GM12878 (cell line): ENCODE measurements around the gene MYO16. TPM values are rescaled to one million over a fixed set of nuclear protein-coding genes. Genes with fewer than 3 reads are reported as not detected.

Experiments used
- ATAC-seq: fragments of 200-7000 bp; cut with Tn5 transposase; 3 replicates; pipeline ENCODE4 v1.9.1; 2020; ENCODE audit warnings: mild to moderate bottlenecking, moderate library complexity
- BruUV-seq: library from RNA; stranded (reverse); fragments of 400-500 nt; replicated peaks from 2 replicates; lab custom pipeline; 2021; lab: Mats Ljungman, UMichigan
- CTCF ChIA-PET: fragments of 300-600 bp; sonication (Branson Sonifier 250); formaldehyde crosslinking; extraction: SDS; loops from one replicate; lab custom pipeline; 2021; ENCODE audit warnings: inconsistent platforms; lab: Yijun Ruan, JAX
- POLR2A ChIA-PET: fragments of 350-600 bp; formaldehyde crosslinking; extraction: SDS; loops from one replicate; lab custom pipeline; 2021; ENCODE audit warnings: inconsistent platforms; lab: Charles Lee
- RAD21 ChIA-PET: fragments of 300-600 bp; sonication (Branson Sonifier 250); formaldehyde crosslinking; loops from one replicate; lab custom pipeline; 2023; ENCODE audit warnings: antibody characterized with exemption; ENCODE audit not compliant: unreplicated experiment; lab: Charles Lee
- SMC1A ChIA-PET: fragments of 300-600 bp; sonication (Branson Sonifier 250); formaldehyde crosslinking; loops from one replicate; lab custom pipeline; 2023; ENCODE audit not compliant: unreplicated experiment, uncharacterized antibody; lab: Charles Lee
- DNase-seq: peaks from one replicate; pipeline ENCODE4 v3.0.0-alpha.2; 2011; ENCODE audit warnings: low read depth, low spot score
- FAIRE-seq: peaks from 3 replicates; lab custom pipeline; 2011; peaks lifted over from hg19 to GRCh38; lab: Jason Lieb, UNC
- H2AFZ ChIP-seq: 2 replicates; pipeline ENCODE4 v1.6.0; 2011; ENCODE audit warnings: low read depth, low read length, control low read depth; ENCODE audit not compliant: control insufficient read depth
- H3K27ac ChIP-seq: 2 replicates; pipeline ENCODE4 v1.5.1; 2011; ENCODE audit warnings: control low read depth; ENCODE audit not compliant: control insufficient read depth, insufficient read depth
- H3K27me3 ChIP-seq, 2 experiments: replicated peaks in 1 of 2; 2 replicates each; pipeline versions ENCODE4 v1.6.0 to v1.6.1; 2011; ENCODE audit warnings: low read length in 1 of 2; ENCODE audit not compliant: control insufficient read depth in 2 of 2, insufficient read depth in 2 of 2
- H3K36me3 ChIP-seq, 2 experiments: 2 replicates each; pipeline ENCODE4 v1.5.1; 2011; ENCODE audit warnings: low read length in 1 of 2; ENCODE audit not compliant: control insufficient read depth in 2 of 2, insufficient read depth in 2 of 2
- H3K4me1 ChIP-seq: 2 replicates; pipeline ENCODE4 v1.6.1; 2011; ENCODE audit warnings: mild to moderate bottlenecking, low read length, moderate library complexity, mixed read lengths; ENCODE audit not compliant: control insufficient read depth, insufficient read depth
- H3K4me2 ChIP-seq: 2 replicates; pipeline ENCODE4 v1.6.0; 2011; ENCODE audit warnings: control low read depth; ENCODE audit not compliant: control insufficient read depth, insufficient read depth
- H3K4me3 ChIP-seq: fragments of 200-600 bp; sonication (generic); 2 replicates; pipeline ENCODE4 v1.5.1; 2016
- H3K79me2 ChIP-seq: 2 replicates; pipeline ENCODE4 v1.6.0; 2011; ENCODE audit warnings: low read length; ENCODE audit not compliant: control insufficient read depth, insufficient read depth
- H3K9ac ChIP-seq: 2 replicates; pipeline ENCODE4 v1.8.0; 2011; ENCODE audit warnings: low read length, control low read depth, mixed read lengths; ENCODE audit not compliant: control insufficient read depth, insufficient read depth
- H3K9me3 ChIP-seq: replicated peaks from 3 replicates; pipeline ENCODE4 v1.5.1; 2011; ENCODE audit warnings: mild to moderate bottlenecking, low read length; ENCODE audit not compliant: control insufficient read depth, insufficient read depth
- H4K20me1 ChIP-seq: 2 replicates; pipeline ENCODE4 v1.6.0; 2011; ENCODE audit not compliant: control insufficient read depth, insufficient read depth
- CBFB ChIP-seq: IDR thresholded peaks from 2 replicates; pipeline ENCODE4 v1.6.1; 2016; ENCODE audit warnings: antibody characterized with exemption, low read depth
- CHD4 ChIP-seq: fragments of 200-600 bp; sonication (generic); IDR thresholded peaks from 2 replicates; pipeline ENCODE4 v1.6.1; 2016; ENCODE audit warnings: mild to moderate bottlenecking
- FOXM1 ChIP-seq: IDR thresholded peaks from 2 replicates; pipeline ENCODE4 v1.6.1; 2012; ENCODE audit warnings: low read depth, mild to moderate bottlenecking, inconsistent platforms, low read length, moderate library complexity
- MEF2A ChIP-seq: IDR thresholded peaks from 2 replicates; pipeline ENCODE4 v1.6.1; 2011; ENCODE audit warnings: low read depth, mild to moderate bottlenecking, low read length, moderate library complexity; ENCODE audit not compliant: insufficient read depth
- MEF2B ChIP-seq: fragments of 450-650 bp; IDR thresholded peaks from 2 replicates; pipeline ENCODE4 v1.6.1; 2018; ENCODE audit warnings: mild to moderate bottlenecking, moderate library complexity; ENCODE audit not compliant: partially characterized antibody, poor library complexity, severe bottlenecking
- NBN ChIP-seq: fragments of 450-650 bp; IDR thresholded peaks from 2 replicates; pipeline ENCODE4 v1.6.1; 2016
- PAX5 ChIP-seq: IDR thresholded peaks from 2 replicates; pipeline ENCODE4 v1.6.1; 2011; ENCODE audit warnings: low read depth, low read length, borderline replicate concordance
- RAD21 ChIP-seq: IDR thresholded peaks from 2 replicates; pipeline ENCODE4 v1.6.1; 2011; ENCODE audit warnings: mild to moderate bottlenecking, low read depth, low read length, moderate library complexity; ENCODE audit not compliant: insufficient read depth
- SIX5 ChIP-seq: IDR thresholded peaks from 2 replicates; pipeline ENCODE4 v1.6.1; 2011; ENCODE audit warnings: mild to moderate bottlenecking, low read depth, low read length, moderate library complexity; ENCODE audit not compliant: severe bottlenecking
- SP1 ChIP-seq: IDR thresholded peaks from one replicate; pipeline ENCODE4 v1.6.1; 2011; ENCODE audit warnings: low read depth, low read length
- SREBF2 ChIP-seq: IDR thresholded peaks from 2 replicates; pipeline ENCODE4 v1.6.1; 2012; ENCODE audit warnings: mild to moderate bottlenecking, low read length
- YBX1 ChIP-seq: fragments of 450-650 bp; IDR thresholded peaks from 2 replicates; pipeline ENCODE4 v1.6.1; 2016; ENCODE audit warnings: antibody characterized with exemption
- ZBED1 ChIP-seq: IDR thresholded peaks from 2 replicates; pipeline ENCODE4 v1.6.1; 2016; ENCODE audit warnings: borderline replicate concordance
- WGBS: methylation state at CpG from one replicate; pipeline ENCODE4 v1.1.6; 2016; ENCODE audit warnings: low lambda C conversion rate; ENCODE audit not compliant: insufficient replicate concordance, insufficient coverage; ENCODE audit errors: missing lambda C conversion rate; 5-methylcytosine and 5-hydroxymethylcytosine counted together
- in situ Hi-C: fragments of 300-500 bp; cut with MboI; formaldehyde crosslinking; loops from 9 replicates; pipeline ENCODE4 v1.14.3; 2018; ENCODE audit warnings: mixed read lengths
- intact Hi-C: fragments of 100-400 bp; cut with micrococcal nuclease; formaldehyde crosslinking; loops from one replicate; pipeline ENCODE4 v1.14.2; 2022; ENCODE audit not compliant: unreplicated experiment
- polyA plus RNA-seq, 11 experiments: library from polyadenylated mRNA; depleted of rRNA in 4 of 11; unstranded in 6 of 11; stranded (reverse) in 5 of 11; fragments of >200 nt; fragmentation: Nextera tagmentation in 4 of 11; fragmentation: Illumina TruSeq in 1 of 11; extraction: Ambion mirVana in 4 of 11; extraction: Trizol in 1 of 11; gene quantifications; 1 replicate in 1 of 11; 2 replicates in 10 of 11; pipeline versions ENCODE4 v1.2.1 to v1.2.3, GENCODE V29; 2011 to 2016; ENCODE audit warnings: inconsistent platforms in 2 of 11, missing spikeins in 2 of 11, low read depth in 1 of 11
- total RNA-seq, 4 experiments: library from RNA; depleted of rRNA in 3 of 4; stranded (reverse); fragments of >200 nt in 3 of 4; fragmentation: Illumina TruSeq in 1 of 4; extraction: Trizol in 1 of 4; gene quantifications; 2 replicates each; pipeline versions ENCODE4 v1.2.1 to v1.2.3, GENCODE V29; 2013 to 2021
- TF ChIP-seq, protein P1 (sequence below): fragments of 450-650 bp; IDR thresholded peaks from 2 replicates; pipeline ENCODE4 v1.6.1; 2018; ENCODE audit warnings: mild to moderate bottlenecking, low read depth, moderate library complexity; ENCODE audit not compliant: partially characterized antibody

Gene MYO16
- total and polyA plus RNA-seq, 10 of the 15 experiments (the other 5 are each of a cell fraction or from before 2014, with no cell fraction given) = under 0.01 to 1.7 (median 0.05) TPM; not detected in 4

- TF ChIP-seq, protein P1, sequence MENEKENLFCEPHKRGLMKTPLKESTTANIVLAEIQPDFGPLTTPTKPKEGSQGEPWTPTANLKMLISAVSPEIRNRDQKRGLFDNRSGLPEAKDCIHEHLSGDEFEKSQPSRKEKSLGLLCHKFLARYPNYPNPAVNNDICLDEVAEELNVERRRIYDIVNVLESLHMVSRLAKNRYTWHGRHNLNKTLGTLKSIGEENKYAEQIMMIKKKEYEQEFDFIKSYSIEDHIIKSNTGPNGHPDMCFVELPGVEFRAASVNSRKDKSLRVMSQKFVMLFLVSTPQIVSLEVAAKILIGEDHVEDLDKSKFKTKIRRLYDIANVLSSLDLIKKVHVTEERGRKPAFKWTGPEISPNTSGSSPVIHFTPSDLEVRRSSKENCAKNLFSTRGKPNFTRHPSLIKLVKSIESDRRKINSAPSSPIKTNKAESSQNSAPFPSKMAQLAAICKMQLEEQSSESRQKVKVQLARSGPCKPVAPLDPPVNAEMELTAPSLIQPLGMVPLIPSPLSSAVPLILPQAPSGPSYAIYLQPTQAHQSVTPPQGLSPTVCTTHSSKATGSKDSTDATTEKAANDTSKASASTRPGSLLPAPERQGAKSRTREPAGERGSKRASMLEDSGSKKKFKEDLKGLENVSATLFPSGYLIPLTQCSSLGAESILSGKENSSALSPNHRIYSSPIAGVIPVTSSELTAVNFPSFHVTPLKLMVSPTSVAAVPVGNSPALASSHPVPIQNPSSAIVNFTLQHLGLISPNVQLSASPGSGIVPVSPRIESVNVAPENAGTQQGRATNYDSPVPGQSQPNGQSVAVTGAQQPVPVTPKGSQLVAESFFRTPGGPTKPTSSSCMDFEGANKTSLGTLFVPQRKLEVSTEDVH = no peak
- TF ChIP-seq MEF2A (no peak), PAX5 (no peak), MEF2B (no peak), SREBF2 (no peak), YBX1 (no peak)
- TF ChIP-seq, all 136 proteins: peak for 0
Observed at GRCh38 chr13:108705031-108705430, 75.6 kb downstream of the MYO16 start (continued).

DNA sequence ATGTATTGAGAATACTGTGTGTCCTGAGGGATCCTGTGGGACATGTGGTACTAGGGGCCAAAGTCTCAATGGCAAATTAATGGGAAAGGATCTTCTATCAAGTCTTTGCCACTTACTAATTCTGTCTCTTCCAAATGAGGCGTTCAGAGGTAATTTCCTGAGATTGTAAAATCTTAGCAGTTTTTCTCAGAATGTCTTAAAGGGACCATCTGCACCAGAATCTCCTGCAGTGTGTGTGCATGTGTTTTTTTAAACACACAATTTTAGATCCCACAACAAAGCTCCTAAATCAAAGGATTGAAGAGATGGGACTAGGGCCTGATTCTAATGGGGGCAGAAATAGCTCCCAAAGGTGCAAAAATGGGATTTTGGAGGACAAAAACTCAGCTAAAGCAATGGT is 78.2 kb downstream of the MYO16 start:
- H3K9ac ChIP-seq = no peak overlapping the region
- H3K79me2 ChIP-seq = no peaks in the 10 kb centered on the region
- H2AFZ ChIP-seq = no peak overlapping the region
- FAIRE-seq (no peak), ATAC-seq (no peak), DNase-seq (no peak)
- H3K9me3 ChIP-seq = no peaks in the 10 kb centered on the region
- in situ Hi-C loops (no loop called here), intact Hi-C loops (no loop called here)
- no peaks in the 10 kb centered on the region for H3K36me3 ChIP-seq
- RAD21 ChIA-PET = interaction anchor here (1.0 kb wide), 1 partner anchor 186 kb away, joined by 3 read pairs; no protein-coding TSS in a partner anchor
- H3K27ac ChIP-seq = no peak overlapping the region
- SMC1A ChIA-PET = no interaction called here
- no peak overlapping the region for H3K4me3 ChIP-seq
- no peaks in the 10 kb centered on the region for H3K27me3 ChIP-seq
- BruUV-seq = no TSS peak
- TF ChIP-seq ZBED1 (no peak), FOXM1 (no peak), RAD21 (no peak), NBN (no peak), CHD4 (no peak), SIX5 (no peak), SP1 (no peak), CBFB (no peak)
- no peaks in the 10 kb centered on the region for H4K20me1 ChIP-seq
- H3K4me1 ChIP-seq = no peaks in the 10 kb centered on the region
- 0% methylated on average over 1 of the region's 1 CpG for whole genome bisulfite sequencing
- CTCF ChIA-PET = interaction anchor here (0.7 to 1.6 kb wide), 2 partner anchors 9 to 16 kb away, joined by 3 read pairs; no protein-coding TSS in a partner anchor
- no peak overlapping the region for H3K4me2 ChIP-seq
- POLR2A ChIA-PET = no interaction called here
